PC-9 (cell line): ENCODE data around the gene TRAF4. TPM values are rescaled to one million over a fixed set of nuclear protein-coding genes. Genes with fewer than 3 reads are reported as not detected.

Experiments
- BruUV-seq: library from RNA; stranded (reverse); fragments of 400-500 nt; replicated peaks from 2 replicates; lab custom pipeline; 2021; lab: Mats Ljungman, UMichigan
- CTCF ChIA-PET: fragments of 300-600 bp; sonication (Branson Sonifier 250); formaldehyde crosslinking; loops from one replicate; lab custom pipeline; 2022; ENCODE audit warnings: antibody characterized with exemption; lab: Charles Lee
- POLR2A ChIA-PET: fragments of 300-600 bp; sonication (Branson Sonifier 250); formaldehyde crosslinking; loops from one replicate; lab custom pipeline; 2022; ENCODE audit warnings: antibody characterized with exemption; ENCODE audit not compliant: unreplicated experiment; lab: Charles Lee
- DNase-seq, 2 experiments: peaks; one replicate each; pipeline versions ENCODE4 v3.0.0 to v3.0.0-alpha.2; 2015 to 2022; ENCODE audit warnings: mixed read lengths in 1 of 2
- H2AFZ ChIP-seq: fragments of 200-600 bp; sonication (generic); 2 replicates; pipeline ENCODE4 v1.8.1; 2017; ENCODE audit warnings: antibody characterized with exemption
- H3F3A ChIP-seq: fragments of 200-600 bp; sonication (generic); 2 replicates; pipeline ENCODE4 v1.8.1; 2017; ENCODE audit warnings: antibody characterized with exemption, mild to moderate bottlenecking, low read depth; ENCODE audit not compliant: insufficient read depth
- H3K27ac ChIP-seq: fragments of 200-600 bp; sonication (generic); 2 replicates; pipeline ENCODE4 v1.6.1; 2016; ENCODE audit warnings: mixed run types
- H3K27me3 ChIP-seq: fragments of 200-600 bp; sonication (generic); 2 replicates; pipeline ENCODE4 v1.6.1; 2016; ENCODE audit warnings: low read depth, mixed run types; ENCODE audit not compliant: insufficient read depth
- H3K36me3 ChIP-seq: fragments of 200-600 bp; sonication (generic); 2 replicates; pipeline ENCODE4 v1.6.1; 2016; ENCODE audit warnings: low read depth, mixed run types
- H3K4me1 ChIP-seq: fragments of 200-600 bp; sonication (generic); replicated peaks from 2 replicates; pipeline ENCODE4 v1.6.1; 2016; ENCODE audit warnings: mixed run types; ENCODE audit not compliant: insufficient read depth
- H3K4me2 ChIP-seq: fragments of 200-600 bp; sonication (generic); 2 replicates; pipeline ENCODE4 v1.6.1; 2017; ENCODE audit warnings: mixed run types
- H3K4me3 ChIP-seq: fragments of 200-600 bp; sonication (generic); 2 replicates; pipeline ENCODE4 v1.6.1; 2016; ENCODE audit warnings: mixed run types
- H3K79me2 ChIP-seq: fragments of 200-600 bp; sonication (generic); 2 replicates; pipeline ENCODE4 v1.6.1; 2017; ENCODE audit warnings: low read depth, mixed run types
- H3K9me2 ChIP-seq: fragments of 200-600 bp; sonication (generic); 2 replicates; pipeline ENCODE4 v1.8.1; 2017; ENCODE audit warnings: mild to moderate bottlenecking; ENCODE audit not compliant: insufficient read depth
- H3K9me3 ChIP-seq: fragments of 200-600 bp; sonication (generic); 2 replicates; pipeline ENCODE4 v1.8.1; 2016; ENCODE audit warnings: low read depth; ENCODE audit not compliant: insufficient read depth
- H4K20me1 ChIP-seq: fragments of 200-600 bp; sonication (generic); 2 replicates; pipeline ENCODE4 v1.8.1; 2017; ENCODE audit not compliant: insufficient read depth
- CTCF ChIP-seq: fragments of 200-600 bp; sonication (generic); conservative IDR thresholded peaks from 2 replicates; pipeline ENCODE4 v1.6.1; 2017; ENCODE audit warnings: mixed run types, antibody characterized with exemption, mild to moderate bottlenecking, moderate library complexity
- EZH2 ChIP-seq: fragments of 200-600 bp; sonication (generic); IDR thresholded peaks from 2 replicates; pipeline ENCODE4 v1.8.0; 2017; ENCODE audit warnings: antibody characterized with exemption, low read depth
- intact Hi-C: fragments of 100-400 bp; cut with micrococcal nuclease; formaldehyde crosslinking; loops from one replicate; pipeline ENCODE4 v1.10.0; 2022; ENCODE audit not compliant: unreplicated experiment
- total RNA-seq: library from RNA; stranded (reverse); gene quantifications from 2 replicates; pipeline ENCODE4 v1.2.3, GENCODE V29; 2021

Gene TRAF4
- total RNA-seq, 1 experiment from 2014 or later: 159 TPM

- Histone ChIP-seq H3K4me2 (peak overlapping the region; percentile 31), H3K9me2 (no peaks in the 10 kb centered on the region), H3K79me2 (no peaks in the 10 kb centered on the region), H3K36me3 (no peaks in the 10 kb centered on the region; the same call in 1 of the 2 replicates), H3K9me3 (no peaks in the 10 kb centered on the region; the same call in 1 of the 2 replicates), H3K27me3 (no peaks in the 10 kb centered on the region), H3F3A (peaks cover 31% of the 10 kb centered on the region), H2AFZ (no peak overlapping the region), H4K20me1 (no peaks in the 10 kb centered on the region), H3K4me3 (no peak overlapping the region), H3K4me1 (peaks cover 37% of the 10 kb centered on the region), H3K27ac (no peak overlapping the region)
- ChIA-PET CTCF (no interaction called here), POLR2A (no interaction called here)
- intact Hi-C loops: no loop called here
- TF ChIP-seq EZH2: no peak
- no peak for TF ChIP-seq CTCF
- BruUV-seq: no TSS peak
- peak in 1 of 2 experiments; percentile 64 for DNase-seq
Observed at GRCh38 chr17:28737770-28738679, 5.8 kb upstream of the TRAF4 start.

GRCh38 chr17:28738680-28739384, 5.0 kb upstream of the TRAF4 start:
- Histone ChIP-seq H3F3A (peaks cover 32% of the 10 kb centered on the region), H2AFZ (no peak overlapping the region), H4K20me1 (no peaks in the 10 kb centered on the region), H3K9me2 (no peaks in the 10 kb centered on the region), H3K36me3 (no peaks in the 10 kb centered on the region; the same call in 1 of the 2 replicates), H3K27ac (no peak overlapping the region), H3K4me2 (peak overlapping the region; percentile 31; the same call in 1 of the 2 replicates), H3K4me3 (no peak overlapping the region), H3K79me2 (no peaks in the 10 kb centered on the region), H3K9me3 (no peaks in the 10 kb centered on the region; the same call in 1 of the 2 replicates), H3K4me1 (peaks cover 37% of the 10 kb centered on the region), H3K27me3 (no peaks in the 10 kb centered on the region)
- ChIA-PET CTCF (no interaction called here), POLR2A (interaction anchor here (0.8 kb wide), 1 partner anchor 868 kb away, joined by 11 read pairs; no protein-coding TSS in a partner anchor)
- no TSS peak for BruUV-seq
- no peak for DNase-seq
- TF ChIP-seq EZH2 (no peak), CTCF (no peak)
- intact Hi-C loops: no loop called here
